Activated CD4-positive, alpha-beta memory T cell treated with anti-CD3 and anti-CD28 coated beads, Interleukin-2, amount 10 ng/mL, durations not matched to agents 7 days and 5 days (primary cell): Measurements from ENCODE around the gene TMEM163. TPM values are rescaled to one million over a fixed set of nuclear protein-coding genes. Genes with fewer than 3 reads are reported as not detected.

ENCODE experiments used
- CTCF ChIA-PET: fragments of 350-600 bp; sonication (Branson Sonifier 250); formaldehyde crosslinking; loops from one replicate; lab custom pipeline; 2021; ENCODE audit warnings: antibody characterized with exemption, inconsistent platforms; lab: Charles Lee
- POLR2A ChIA-PET: fragments of 350-600 bp; sonication (Branson Sonifier 250); formaldehyde crosslinking; loops from one replicate; lab custom pipeline; 2021; ENCODE audit warnings: antibody characterized with exemption; lab: Charles Lee
- DNase-seq: peaks from one replicate; pipeline ENCODE4 v3.0.0-alpha.2; 2020
- H3K27ac Mint-ChIP-seq: one replicate; pipeline ENCODE4 v1.8.0; 2021; ENCODE audit warnings: mild to moderate bottlenecking, mixed read lengths
- H3K27me3 Mint-ChIP-seq: one replicate; pipeline ENCODE4 v1.8.0; 2021; ENCODE audit warnings: mixed read lengths
- H3K36me3 Mint-ChIP-seq: one replicate; pipeline ENCODE4 v1.8.0; 2021; ENCODE audit warnings: low read depth, mixed read lengths
- H3K4me1 Mint-ChIP-seq: one replicate; pipeline ENCODE4 v1.8.0; 2021; ENCODE audit warnings: mixed read lengths
- H3K4me3 Mint-ChIP-seq: one replicate; pipeline ENCODE4 v1.8.0; 2021; ENCODE audit warnings: mild to moderate bottlenecking, mixed read lengths
- H3K9me3 Mint-ChIP-seq: one replicate; pipeline ENCODE4 v1.8.0; 2021; ENCODE audit warnings: mixed read lengths
- total RNA-seq, 2 experiments: library from RNA; stranded (reverse); gene quantifications; one replicate each; pipeline ENCODE4 v1.2.3, GENCODE V29; 2021

Gene TMEM163
- total RNA-seq, 2 experiments from 2014 or later = 1.8 to 2.3 TPM

DNA sequence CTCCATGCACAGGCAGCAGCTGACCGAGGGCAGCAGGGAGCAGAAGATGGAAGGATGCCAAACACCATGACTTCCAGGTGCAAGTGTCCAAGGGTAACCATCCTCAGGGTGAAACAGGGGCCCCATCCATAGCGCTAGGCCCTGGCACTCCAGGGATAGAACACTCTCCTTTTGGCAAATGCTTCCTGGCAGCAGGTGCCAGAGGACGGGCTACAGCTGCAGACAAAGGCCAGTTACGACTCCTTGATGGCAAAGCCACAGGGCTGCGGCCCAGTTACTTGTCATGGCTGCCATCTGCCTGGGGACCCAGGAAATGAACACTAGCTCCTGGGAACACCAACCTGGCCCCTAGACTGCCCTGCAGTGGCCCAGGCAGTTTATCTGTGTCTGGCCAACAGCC lies 178.8 kb downstream of the TMEM163 start:
- Mint-ChIP-seq H3K36me3 (no peaks in the 10 kb centered on the region), H3K27me3 (peaks cover 2% of the 10 kb centered on the region), H3K4me3 (no peak overlapping the region), H3K27ac (no peak overlapping the region), H3K4me1 (no peaks in the 10 kb centered on the region), H3K9me3 (no peaks in the 10 kb centered on the region)
- ChIA-PET POLR2A (no interaction called here), CTCF (no interaction called here)
- no peak for DNase-seq

GRCh38 chr2:134537702-134538101 lies 181.1 kb downstream of the TMEM163 start:
- no peaks in the 10 kb centered on the region for H3K4me1 Mint-ChIP-seq
- H3K27ac Mint-ChIP-seq = no peak overlapping the region
- H3K4me3 Mint-ChIP-seq = no peak overlapping the region
- peaks cover 2% of the 10 kb centered on the region for H3K27me3 Mint-ChIP-seq
- no peaks in the 10 kb centered on the region for H3K9me3 Mint-ChIP-seq
- DNase-seq = no peak
- no peaks in the 10 kb centered on the region for H3K36me3 Mint-ChIP-seq
- ChIA-PET POLR2A (no interaction called here), CTCF (no interaction called here)

- Mint-ChIP-seq H3K27ac (no peak overlapping the region), H3K36me3 (no peaks in the 10 kb centered on the region), H3K9me3 (no peaks in the 10 kb centered on the region), H3K4me3 (no peak overlapping the region), H3K27me3 (peaks cover 2% of the 10 kb centered on the region), H3K4me1 (no peaks in the 10 kb centered on the region)
- POLR2A ChIA-PET = no interaction called here
- CTCF ChIA-PET = no interaction called here
- no peak for DNase-seq
Observed at GRCh38 chr2:134537121-134537520, 181.7 kb downstream of the TMEM163 start.

DNA sequence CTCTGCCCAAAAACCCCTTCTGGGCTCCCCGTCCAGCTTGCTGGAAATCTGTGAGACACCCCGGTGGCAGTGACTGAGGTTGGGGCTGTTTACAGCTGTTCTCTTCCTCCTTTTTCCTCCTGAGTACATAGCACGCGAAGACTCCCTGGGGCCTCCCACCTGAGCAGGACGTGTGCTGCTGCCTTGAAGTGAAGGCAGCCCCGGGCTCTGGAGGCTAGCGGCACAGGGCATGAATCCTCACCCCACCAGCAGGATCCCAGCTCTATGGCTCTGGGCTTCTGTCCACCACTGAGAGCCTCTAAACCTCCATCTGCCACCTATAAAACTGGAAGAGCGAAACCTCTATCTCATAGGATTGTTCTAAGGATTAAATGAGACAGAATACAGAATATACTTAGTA lies 182.5 kb downstream of the TMEM163 start:
- Mint-ChIP-seq H3K4me1 (no peaks in the 10 kb centered on the region), H3K27me3 (peaks cover 2% of the 10 kb centered on the region), H3K4me3 (no peak overlapping the region), H3K36me3 (no peaks in the 10 kb centered on the region), H3K9me3 (no peaks in the 10 kb centered on the region), H3K27ac (no peak overlapping the region)
- ChIA-PET POLR2A (no interaction called here), CTCF (no interaction called here)
- DNase-seq = no peak

DNA sequence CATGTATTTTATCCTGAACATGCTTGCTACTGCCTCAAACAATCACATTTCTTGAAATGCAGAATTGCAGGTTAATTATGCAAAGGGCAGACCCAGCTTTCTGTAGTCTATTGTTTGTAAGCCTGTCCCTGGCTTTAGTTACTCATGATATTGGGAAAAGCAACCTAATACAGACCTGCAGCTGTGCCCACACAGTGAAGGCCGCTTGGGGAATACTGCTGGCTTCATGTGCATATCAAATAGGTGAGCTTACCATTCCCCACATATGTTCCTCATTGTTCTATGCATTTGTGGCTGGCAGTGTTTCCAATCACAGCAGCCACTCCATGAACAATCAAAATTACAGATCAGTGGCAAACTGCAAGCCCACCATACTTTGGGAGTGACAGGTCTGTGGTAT lies 186.3 kb downstream of the TMEM163 start:
- ChIA-PET POLR2A (no interaction called here), CTCF (no interaction called here)
- H3K9me3 Mint-ChIP-seq = no peaks in the 10 kb centered on the region
- H3K4me3 Mint-ChIP-seq = no peak overlapping the region
- no peak overlapping the region for H3K27ac Mint-ChIP-seq
- no peaks in the 10 kb centered on the region for H3K4me1 Mint-ChIP-seq
- peaks cover 2% of the 10 kb centered on the region for H3K27me3 Mint-ChIP-seq
- no peaks in the 10 kb centered on the region for H3K36me3 Mint-ChIP-seq
- DNase-seq = no peak

DNA sequence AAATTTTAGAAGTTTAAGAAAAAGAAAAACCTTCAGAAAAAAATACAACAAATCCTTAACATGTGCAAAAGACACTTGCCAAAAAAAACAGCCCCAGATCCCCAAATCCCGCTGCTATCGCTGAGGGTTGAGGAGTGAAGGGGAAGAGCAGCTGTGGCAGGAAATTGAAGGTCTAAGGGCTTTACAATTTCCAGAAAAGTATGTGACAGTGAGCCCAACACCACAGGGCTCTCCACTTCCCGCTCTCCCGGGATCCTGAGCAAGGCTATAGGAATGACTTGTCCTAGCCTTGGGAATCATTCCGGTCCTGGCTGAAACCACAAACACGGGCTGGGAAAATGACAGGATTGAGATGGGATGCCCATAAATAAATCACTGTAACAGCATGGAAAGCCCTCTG lies 191.4 kb downstream of the TMEM163 start:
- no peak for DNase-seq
- H3K27me3 Mint-ChIP-seq = peaks cover 2% of the 10 kb centered on the region
- H3K9me3 Mint-ChIP-seq = no peaks in the 10 kb centered on the region
- no peaks in the 10 kb centered on the region for H3K4me1 Mint-ChIP-seq
- H3K27ac Mint-ChIP-seq = no peak overlapping the region
- POLR2A ChIA-PET = no interaction called here
- no peak overlapping the region for H3K4me3 Mint-ChIP-seq
- no peaks in the 10 kb centered on the region for H3K36me3 Mint-ChIP-seq
- CTCF ChIA-PET = no interaction called here

- no peak for DNase-seq
- POLR2A ChIA-PET = no interaction called here
- peaks cover 8% of the 10 kb centered on the region for H3K27me3 Mint-ChIP-seq
- no peaks in the 10 kb centered on the region for H3K9me3 Mint-ChIP-seq
- H3K36me3 Mint-ChIP-seq = no peaks in the 10 kb centered on the region
- CTCF ChIA-PET = no interaction called here
- no peak overlapping the region for H3K27ac Mint-ChIP-seq
- no peaks in the 10 kb centered on the region for H3K4me1 Mint-ChIP-seq
- H3K4me3 Mint-ChIP-seq = no peak overlapping the region
Observed at GRCh38 chr2:134522496-134523455, 196.0 kb downstream of the TMEM163 start.

- Mint-ChIP-seq H3K4me3 (no peak overlapping the region), H3K9me3 (no peaks in the 10 kb centered on the region), H3K27me3 (peaks cover 10% of the 10 kb centered on the region), H3K36me3 (no peaks in the 10 kb centered on the region), H3K4me1 (no peaks in the 10 kb centered on the region), H3K27ac (no peak overlapping the region)
- ChIA-PET POLR2A (no interaction called here), CTCF (no interaction called here)
- no peak for DNase-seq
Observed at GRCh38 chr2:134518101-134518500, 200.7 kb downstream of the TMEM163 start.

DNA sequence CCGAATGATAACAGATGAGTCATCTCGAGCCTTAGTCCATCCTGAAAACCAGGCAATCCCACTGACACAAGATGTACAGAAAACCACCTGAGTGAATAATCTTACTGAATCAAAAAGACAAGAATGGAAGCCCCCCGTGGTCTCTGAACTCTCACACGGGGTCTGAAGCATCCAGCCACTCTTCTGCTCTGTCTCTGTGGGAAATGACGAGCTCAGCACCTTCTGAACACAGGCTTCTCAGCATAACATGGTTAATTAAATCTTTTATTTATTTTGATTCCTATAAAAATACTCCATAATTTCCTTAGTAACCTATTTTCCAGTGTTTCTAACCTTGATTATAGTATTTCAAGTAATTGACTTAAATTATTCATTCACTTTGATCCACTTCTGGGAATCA lies 203.7 kb downstream of the TMEM163 start:
- ChIA-PET POLR2A (no interaction called here), CTCF (no interaction called here)
- Mint-ChIP-seq H3K4me1 (no peaks in the 10 kb centered on the region), H3K36me3 (no peaks in the 10 kb centered on the region), H3K27me3 (peaks cover 10% of the 10 kb centered on the region), H3K27ac (no peak overlapping the region), H3K4me3 (no peak overlapping the region), H3K9me3 (no peaks in the 10 kb centered on the region)
- no peak for DNase-seq

DNA sequence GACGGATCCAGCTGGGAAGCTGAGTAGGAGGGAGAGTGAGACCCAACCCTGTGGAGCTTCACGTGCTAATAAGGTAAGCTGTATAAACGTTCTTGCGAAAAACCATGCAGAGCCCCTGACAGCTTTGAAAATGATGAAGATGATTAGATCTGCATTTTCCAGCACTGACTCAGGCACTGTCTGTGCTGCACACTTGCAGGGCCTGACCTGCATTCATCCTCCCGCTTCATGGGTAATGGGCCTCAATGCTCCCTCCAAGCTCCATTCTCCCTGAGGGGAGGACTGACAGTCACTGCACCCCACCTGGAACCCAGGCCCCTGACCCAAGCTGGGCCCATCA lies 205.4 kb downstream of the TMEM163 start:
- POLR2A ChIA-PET = no interaction called here
- CTCF ChIA-PET = interaction anchor here (0.6 kb wide), 1 partner anchor 1072 kb away, joined by 3 read pairs; no protein-coding TSS in a partner anchor
- Mint-ChIP-seq H3K4me1 (no peaks in the 10 kb centered on the region), H3K36me3 (no peaks in the 10 kb centered on the region), H3K4me3 (no peak overlapping the region), H3K27ac (no peak overlapping the region), H3K27me3 (peaks cover 6% of the 10 kb centered on the region), H3K9me3 (no peaks in the 10 kb centered on the region)
- no peak for DNase-seq

DNA sequence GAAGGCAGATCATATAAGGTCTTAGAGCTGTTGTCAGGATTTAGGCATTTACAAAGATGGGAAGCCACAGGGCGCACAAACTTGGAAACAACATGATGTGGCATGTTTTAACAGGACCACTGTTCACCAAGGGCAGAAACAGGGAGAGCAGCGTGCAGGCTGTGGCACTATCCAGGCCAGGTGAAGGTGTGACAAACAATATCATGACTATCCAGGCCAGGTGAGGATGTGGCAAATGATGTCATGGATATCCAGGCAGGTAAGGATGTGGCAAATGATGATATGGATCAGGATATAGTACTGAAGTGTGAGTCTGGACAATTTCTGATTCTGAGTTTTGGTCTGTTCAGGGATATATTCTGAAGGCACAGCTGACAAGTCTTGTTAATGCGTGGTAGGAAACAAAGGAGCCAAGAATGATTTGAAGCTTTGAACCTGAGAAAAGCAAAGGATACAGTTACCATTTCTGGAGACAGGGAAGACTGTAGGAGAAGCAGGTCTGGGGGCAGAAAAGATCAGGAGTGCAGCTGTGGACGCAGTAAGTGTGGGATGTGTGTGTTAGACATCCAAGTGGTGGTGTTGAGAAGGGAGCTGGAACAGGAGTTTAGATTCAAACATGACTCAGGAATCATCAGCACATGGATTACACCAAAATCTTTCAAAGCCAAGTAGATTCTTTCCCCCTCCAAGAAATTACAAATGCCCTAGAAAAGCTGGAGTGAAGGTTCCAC lies 205.9 kb downstream of the TMEM163 start:
- H3K27ac Mint-ChIP-seq = no peak overlapping the region
- ChIA-PET POLR2A (no interaction called here), CTCF (interaction anchor here (0.6 kb wide), 1 partner anchor 1072 kb away, joined by 3 read pairs; no protein-coding TSS in a partner anchor)
- H3K9me3 Mint-ChIP-seq = no peaks in the 10 kb centered on the region
- no peaks in the 10 kb centered on the region for H3K36me3 Mint-ChIP-seq
- DNase-seq = no peak
- peaks cover 2% of the 10 kb centered on the region for H3K27me3 Mint-ChIP-seq
- no peak overlapping the region for H3K4me3 Mint-ChIP-seq
- no peaks in the 10 kb centered on the region for H3K4me1 Mint-ChIP-seq

- no peaks in the 10 kb centered on the region for H3K36me3 Mint-ChIP-seq
- peaks cover 2% of the 10 kb centered on the region for H3K27me3 Mint-ChIP-seq
- no peaks in the 10 kb centered on the region for H3K9me3 Mint-ChIP-seq
- H3K27ac Mint-ChIP-seq = no peak overlapping the region
- DNase-seq = no peak
- H3K4me3 Mint-ChIP-seq = no peak overlapping the region
- ChIA-PET CTCF (no interaction called here), POLR2A (no interaction called here)
- H3K4me1 Mint-ChIP-seq = no peaks in the 10 kb centered on the region
Observed at GRCh38 chr2:134508391-134508790, 210.4 kb downstream of the TMEM163 start.

- peaks cover 4% of the 10 kb centered on the region for H3K27me3 Mint-ChIP-seq
- CTCF ChIA-PET = no interaction called here
- DNase-seq = no peak
- no peak overlapping the region for H3K4me3 Mint-ChIP-seq
- H3K9me3 Mint-ChIP-seq = no peaks in the 10 kb centered on the region
- POLR2A ChIA-PET = no interaction called here
- H3K36me3 Mint-ChIP-seq = no peaks in the 10 kb centered on the region
- no peak overlapping the region for H3K27ac Mint-ChIP-seq
- no peaks in the 10 kb centered on the region for H3K4me1 Mint-ChIP-seq
Observed at GRCh38 chr2:134507697-134508096, 211.1 kb downstream of the TMEM163 start.
